Psoas muscle (tissue), 8 donors: Measurements from ENCODE around the gene INF2. TPM values are rescaled to one million over a fixed set of nuclear protein-coding genes. Genes with fewer than 3 reads are reported as not detected.
"Not testable (repeated sequence)": the region's sequence is repeated elsewhere in the genome, so short reads cannot be mapped to it uniquely, and the experiment has no call there.

ENCODE experiments used
- ATAC-seq, 4 donors: fragments of 200-7000 bp; cut with Tn5 transposase; one replicate each; pipeline ENCODE4 v1.9.1; 2020; ENCODE audit warnings: moderate library complexity in 3 of 4, mild to moderate bottlenecking in 2 of 4
- DNase-seq, 2 donors: peaks; one replicate each; pipeline ENCODE4 v3.0.0-alpha.2; 2020
- H3K27ac ChIP-seq: fragments of 200-600 bp; one replicate; pipeline ENCODE4 v1.8.0; 2022
- H3K27me3 ChIP-seq, 3 donors: fragments of 200-600 bp in 1 of 3; one replicate each; pipeline versions ENCODE4 v1.6.1 to v1.8.0; 2013 to 2022; ENCODE audit warnings: low read length in 2 of 3, mild to moderate bottlenecking in 2 of 3, moderate library complexity in 1 of 3; ENCODE audit not compliant: insufficient read depth in 3 of 3
- H3K36me3 ChIP-seq, 2 donors: fragments of 200-600 bp in 1 of 2; one replicate each; pipeline versions ENCODE4 v1.6.1 to v1.8.0; 2013 to 2022; ENCODE audit warnings: low read depth in 1 of 2, mild to moderate bottlenecking in 1 of 2, moderate library complexity in 1 of 2; ENCODE audit not compliant: insufficient read depth in 1 of 2
- H3K4me1 ChIP-seq: fragments of 200-600 bp; one replicate; pipeline ENCODE4 v1.8.0; 2022
- H3K4me3 ChIP-seq: fragments of 200-600 bp; one replicate; pipeline ENCODE4 v1.8.0; 2022; ENCODE audit warnings: mild to moderate bottlenecking
- H3K9me3 ChIP-seq: fragments of 200-600 bp; one replicate; pipeline ENCODE4 v1.8.0; 2022
- WGBS, 3 donors: extraction: QIAGEN DNeasy Blood & Tissue Kit; methylation state at CpG; one replicate each; pipeline versions ENCODE4 v1.1.6 to v1.1.7; 2013; 5-methylcytosine and 5-hydroxymethylcytosine counted together
- intact Hi-C, 2 donors: fragments of 100-400 bp; cut with DNase I; formaldehyde crosslinking; loops; one replicate each; pipeline versions ENCODE4 v1.11.0 to v1.14.2; 2022
- polyA plus RNA-seq, 3 donors: library from polyadenylated mRNA; stranded (reverse); fragments of 200-250 nt; gene quantifications; one replicate each; pipeline ENCODE4 v1.2.3, GENCODE V29; 2013
- total RNA-seq, 4 donors: library from RNA; stranded (reverse); fragmentation: NEBNext Ultra II Directional in 2 of 4; extraction: Animal tissue kit (Norgen Biotek cat#: 25700) in 2 of 4; gene quantifications; one replicate each; pipeline versions ENCODE4 v1.2.1 to v1.2.4, GENCODE V29; 2021 to 2023
- TF ChIP-seq, protein P1 (sequence below): fragments of 200-600 bp; IDR thresholded peaks from one replicate; pipeline ENCODE4 v1.8.0; 2022; ENCODE audit warnings: antibody characterized with exemption
- donor health status: healthy with polysubstance abuse.
- donor health status: DM: no; HTN: no; CAD: no; lungs with moderate emphysema.
- donor health status: Bipolar disorder and iron deficiency.
- donor health status: healthy.
- donor health status: DM: yes; HTN: yes; CAD: no.
- donor health status: DM: no; HTN: no; CAD: no.
- donor health status: DM: no; HTN: no; CAD: no.
- donor health status: DM: yes; HTN: yes; CAD: no.

Gene INF2
- total and polyA plus RNA-seq, 7 donors: 12.0 to 29.1 (median 21.6) TPM

DNA sequence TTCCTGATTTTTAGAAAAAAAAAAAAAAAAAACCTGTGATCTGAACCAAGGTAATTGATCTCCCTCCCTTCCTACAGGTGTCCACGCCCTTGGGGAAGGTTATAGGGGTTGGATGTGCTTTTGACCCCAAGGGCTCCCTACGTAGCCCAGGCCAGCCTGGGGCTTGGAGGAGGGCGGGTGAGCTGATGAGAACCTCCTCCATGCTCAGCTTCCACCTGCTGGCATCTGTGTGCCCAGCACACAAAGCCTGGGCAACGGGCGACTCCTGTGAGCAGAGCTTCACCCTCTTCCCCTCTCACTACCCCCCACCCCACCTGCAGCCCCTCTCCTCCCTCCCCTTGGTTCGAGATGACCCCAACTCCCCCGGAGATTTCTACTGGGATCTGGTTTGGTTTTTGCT, 25.3 kb upstream of the INF2 start:
- no peaks in the 10 kb centered on the region for H3K9me3 ChIP-seq
- ATAC-seq: no peak
- TF ChIP-seq, protein P1, sequence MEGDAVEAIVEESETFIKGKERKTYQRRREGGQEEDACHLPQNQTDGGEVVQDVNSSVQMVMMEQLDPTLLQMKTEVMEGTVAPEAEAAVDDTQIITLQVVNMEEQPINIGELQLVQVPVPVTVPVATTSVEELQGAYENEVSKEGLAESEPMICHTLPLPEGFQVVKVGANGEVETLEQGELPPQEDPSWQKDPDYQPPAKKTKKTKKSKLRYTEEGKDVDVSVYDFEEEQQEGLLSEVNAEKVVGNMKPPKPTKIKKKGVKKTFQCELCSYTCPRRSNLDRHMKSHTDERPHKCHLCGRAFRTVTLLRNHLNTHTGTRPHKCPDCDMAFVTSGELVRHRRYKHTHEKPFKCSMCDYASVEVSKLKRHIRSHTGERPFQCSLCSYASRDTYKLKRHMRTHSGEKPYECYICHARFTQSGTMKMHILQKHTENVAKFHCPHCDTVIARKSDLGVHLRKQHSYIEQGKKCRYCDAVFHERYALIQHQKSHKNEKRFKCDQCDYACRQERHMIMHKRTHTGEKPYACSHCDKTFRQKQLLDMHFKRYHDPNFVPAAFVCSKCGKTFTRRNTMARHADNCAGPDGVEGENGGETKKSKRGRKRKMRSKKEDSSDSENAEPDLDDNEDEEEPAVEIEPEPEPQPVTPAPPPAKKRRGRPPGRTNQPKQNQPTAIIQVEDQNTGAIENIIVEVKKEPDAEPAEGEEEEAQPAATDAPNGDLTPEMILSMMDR: no peak
- H3K4me1 ChIP-seq: no peaks in the 10 kb centered on the region
- no peak overlapping the region for H3K27ac ChIP-seq
- H3K36me3 ChIP-seq: no peaks in the 10 kb centered on the region
- DNase-seq: no peak
- peaks cover 0 to 25% (median 10%) of the 10 kb centered on the region in 3 donors for H3K27me3 ChIP-seq
- no peak overlapping the region for H3K4me3 ChIP-seq
- intact Hi-C loops: no loop called here
- WGBS, 3 donors: 70 to 87% (median 73%) methylated on average over 7 of the region's 7 CpGs

DNA sequence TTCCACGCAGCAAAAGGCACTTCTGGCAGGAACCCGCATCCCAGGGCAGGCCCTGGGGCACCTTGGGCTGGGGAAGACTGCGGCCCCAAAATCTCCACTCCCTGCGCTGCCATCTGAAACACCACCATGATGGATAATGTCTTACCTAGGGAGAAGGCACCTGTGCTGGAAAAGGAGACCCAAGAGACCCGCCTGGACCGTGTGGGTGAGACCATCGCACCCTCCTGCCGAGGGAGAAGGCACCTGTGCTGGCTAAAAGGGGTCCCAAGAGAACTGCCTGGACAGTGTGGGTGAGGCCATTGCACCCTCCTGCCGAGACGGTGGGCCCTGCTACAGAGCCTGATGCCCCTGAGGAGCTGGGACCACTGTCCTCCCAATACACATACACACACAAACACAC, 24.8 kb upstream of the INF2 start:
- TF ChIP-seq, protein P1: no peak
- DNase-seq: no peak
- Histone ChIP-seq H3K36me3 (no peaks in the 10 kb centered on the region), H3K4me1 (no peaks in the 10 kb centered on the region), H3K27ac (no peak overlapping the region), H3K27me3 (peaks cover 0 to 20% (median 7%) of the 10 kb centered on the region in 3 donors), H3K4me3 (no peak overlapping the region), H3K9me3 (no peaks in the 10 kb centered on the region)
- 85 to 92% (median 91%) methylated on average over 10 of the region's 10 CpGs for WGBS, 3 donors
- intact Hi-C loops: no loop called here
- ATAC-seq: no peak

DNA sequence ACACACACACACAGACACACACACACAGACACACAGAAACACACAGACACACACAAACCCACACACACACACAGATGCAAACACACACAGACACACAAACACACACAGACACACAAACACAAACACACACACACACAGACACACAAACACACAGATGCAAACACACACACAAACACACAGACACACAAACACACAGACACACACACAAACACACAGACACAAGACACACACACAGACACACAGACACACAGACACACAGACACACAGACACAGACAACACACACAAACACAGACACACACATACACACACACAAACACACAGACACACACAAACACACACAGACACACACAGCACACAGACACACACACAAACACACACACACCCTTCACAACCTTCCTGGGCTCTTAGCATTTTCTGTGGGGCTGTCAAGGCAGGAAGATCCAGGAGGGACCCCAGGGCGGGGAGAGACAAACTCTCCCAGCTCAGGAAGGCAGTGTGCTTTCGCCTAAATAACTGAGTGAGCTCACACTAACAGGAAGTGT, 24.2 kb upstream of the INF2 start:
- Histone ChIP-seq H3K36me3 (no peaks in the 10 kb centered on the region), H3K4me3 (no peak overlapping the region), H3K27me3 (peaks cover 0 to 15% (median 2%) of the 10 kb centered on the region in 3 donors), H3K4me1 (no peaks in the 10 kb centered on the region), H3K9me3 (no peaks in the 10 kb centered on the region), H3K27ac (no peak overlapping the region)
- intact Hi-C loops: no loop called here
- peak in 1 of 4 donors; percentile 8 for ATAC-seq
- TF ChIP-seq, protein P1: no peak
- no peak for DNase-seq
- WGBS, 3 donors: 65 to 79% (median 68%) methylated on average over 2 of the region's 2 CpGs

DNA sequence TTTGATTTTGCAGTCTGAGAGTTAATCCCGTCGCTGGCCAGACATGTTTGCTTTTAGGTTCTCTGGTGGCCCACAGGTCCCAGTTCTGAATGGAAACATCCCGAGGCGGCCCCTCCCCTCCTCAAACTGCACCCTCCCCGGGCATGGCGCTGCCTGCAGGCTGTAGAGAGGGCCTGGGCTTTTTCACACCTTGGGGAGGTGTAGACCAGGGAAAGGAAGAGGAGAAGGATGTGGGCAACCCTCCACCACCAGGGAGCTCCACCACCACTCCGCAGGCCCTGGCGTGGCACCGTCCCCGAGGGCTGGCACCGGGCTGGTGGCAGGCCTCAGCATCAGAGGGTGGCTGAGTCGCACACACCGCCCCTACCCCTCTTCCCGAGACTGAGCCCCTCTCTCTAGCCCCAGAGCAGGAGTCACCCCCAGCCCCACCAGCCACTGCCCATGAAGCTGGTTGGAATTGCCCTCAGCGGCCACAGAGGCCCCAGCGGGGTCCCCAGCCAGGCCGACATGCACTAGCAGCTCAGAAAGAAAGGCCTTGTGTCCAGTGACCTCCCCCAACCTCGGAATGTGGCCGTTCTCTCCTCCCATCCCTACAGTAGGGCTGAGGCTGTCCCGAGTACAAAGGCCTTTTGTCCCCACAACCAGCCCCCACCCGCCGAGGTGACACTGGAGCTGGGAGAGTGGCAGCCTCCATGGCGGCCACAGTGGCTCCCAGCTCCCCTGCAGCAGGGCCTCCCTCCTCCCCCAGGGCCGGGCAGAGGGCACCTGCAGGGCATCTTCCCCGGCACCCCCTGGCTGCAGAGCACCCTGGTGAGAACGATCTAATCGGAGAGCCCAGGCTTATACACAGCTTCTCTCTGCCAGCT, 23.5 kb upstream of the INF2 start:
- Histone ChIP-seq H3K4me3 (no peak overlapping the region), H3K27ac (no peak overlapping the region), H3K9me3 (no peaks in the 10 kb centered on the region), H3K4me1 (no peaks in the 10 kb centered on the region), H3K36me3 (no peaks in the 10 kb centered on the region), H3K27me3 (peaks cover 0 to 8% (median 2%) of the 10 kb centered on the region in 3 donors)
- intact Hi-C loops: no loop called here
- TF ChIP-seq, protein P1: peak; percentile 32
- ATAC-seq (peak; percentile 73 to 86 (median 78)), DNase-seq (no peak)
- WGBS, 3 donors: 38 to 65% (median 45%) methylated on average over 24 to 27 of the region's 27 CpGs

DNA sequence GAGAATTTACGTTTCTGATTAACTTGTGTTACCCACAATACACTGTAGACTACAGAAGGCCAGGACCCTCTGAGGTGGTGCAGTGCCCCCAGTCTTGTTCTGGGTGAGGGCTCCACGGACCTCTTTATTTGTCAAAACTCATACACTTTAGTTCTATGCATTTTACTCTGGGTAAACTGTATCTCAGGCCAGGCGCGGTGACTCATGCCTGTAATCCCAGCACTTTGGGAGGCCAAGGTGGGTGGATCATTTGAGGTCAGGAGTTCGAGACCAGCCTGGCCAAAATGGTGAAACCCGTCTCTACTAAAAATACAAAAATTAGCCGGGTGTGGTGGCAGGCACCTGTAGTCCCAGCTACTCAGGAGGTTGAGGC, 22.9 kb upstream of the INF2 start:
- ATAC-seq, H3K27me3 ChIP-seq, H3K4me1 ChIP-seq, H3K9me3 ChIP-seq, H3K27ac ChIP-seq, intact Hi-C loops, DNase-seq, H3K4me3 ChIP-seq, H3K36me3 ChIP-seq: not testable (repeated sequence)
- 75 to 90% (median 90%) methylated on average over 7 of the region's 7 CpGs for WGBS, 3 donors
